Stimulated activated CD4-positive, alpha-beta T cell treated with anti-CD3 and anti-CD28 coated beads, TNF-alpha, amount 100 ng/mL, for 1 hour (primary cell): ENCODE measurements around the gene TMEM167A.
"Not testable (repeated sequence)": the region's sequence is repeated elsewhere in the genome, so short reads cannot be mapped to it uniquely, and the experiment has no call there.

Experiments
- DNase-seq, 3 donors: peaks; one replicate each; pipeline ENCODE4 v3.0.0-alpha.2; 2020; ENCODE audit warnings: low read depth in 3 of 3, low spot score in 1 of 3

TMEM167A gene

GRCh38 chr5:83090169-83090568 lies 13.0 kb upstream of the TMEM167A start:
- no peak for DNase-seq

- no peak for DNase-seq
Observed at GRCh38 chr5:83085106-83085505, 7.9 kb upstream of the TMEM167A start.

- DNase-seq: no peak
Observed at GRCh38 chr5:83084336-83084735, 7.1 kb upstream of the TMEM167A start.

GRCh38 chr5:83082750-83083149 lies 5.6 kb upstream of the TMEM167A start:
- DNase-seq: no peak

GRCh38 chr5:83077662-83078261 lies 568 bp upstream of the TMEM167A start:
- DNase-seq: peak in 1 of 3 donors; percentile 2

GRCh38 chr5:83072966-83073365 lies 4.2 kb downstream of the TMEM167A start:
- no peak for DNase-seq

- no peak for DNase-seq
Observed at GRCh38 chr5:83071286-83072051, 5.7 kb downstream of the TMEM167A start.

- DNase-seq: no peak
Observed at GRCh38 chr5:83069096-83069799, 7.9 kb downstream of the TMEM167A start.

- DNase-seq: not testable (repeated sequence)
Observed at GRCh38 chr5:83067377-83067776, 9.8 kb downstream of the TMEM167A start.

- no peak for DNase-seq
Observed at GRCh38 chr5:83066548-83067110, 10.6 kb downstream of the TMEM167A start.

- no peak for DNase-seq
Observed at GRCh38 chr5:83059341-83059740, 17.9 kb downstream of the TMEM167A start.

- no peak for DNase-seq
Observed at GRCh38 chr5:83058726-83059125, 18.5 kb downstream of the TMEM167A start.

- DNase-seq: no peak
Observed at GRCh38 chr5:83055166-83055565, 22.0 kb downstream of the TMEM167A start.

- no peak for DNase-seq
Observed at GRCh38 chr5:83050723-83051340, 26.4 kb downstream of the TMEM167A start.

- no peak for DNase-seq
Observed at GRCh38 chr5:83049370-83049885, 27.8 kb downstream of the TMEM167A start.

- DNase-seq: no peak
Observed at GRCh38 chr5:83048811-83049210, 28.4 kb downstream of the TMEM167A start.

GRCh38 chr5:83048277-83048676 lies 28.9 kb downstream of the TMEM167A start:
- DNase-seq: no peak

- no peak for DNase-seq
Observed at GRCh38 chr5:83044926-83045325, 32.3 kb downstream of the TMEM167A start.

- DNase-seq: no peak
Observed at GRCh38 chr5:83042507-83042906, 34.7 kb downstream of the TMEM167A start.

GRCh38 chr5:83038924-83039323 lies 38.3 kb downstream of the TMEM167A start:
- DNase-seq: no peak

GRCh38 chr5:83036991-83037575 lies 40.1 kb downstream of the TMEM167A start:
- DNase-seq: no peak
